ENCODE results near the gene CNN2. TPM values are rescaled to one million over a fixed set of nuclear protein-coding genes. Genes with fewer than 3 reads are reported as not detected.

The CNN2 gene
- total and polyA plus RNA-seq, 2 of the 13 experiments (the other 11 are each of a cell fraction or from before 2014, with no cell fraction given): 63.6 to 70.0 TPM

- TF ChIP-seq ZNF343 (CRISPR knock-in tag; IDR thresholded peaks at IDR 0.05): no peak
- TF ChIP-seq PRDM4 (CRISPR knock-in tag; IDR thresholded peaks at IDR 0.05; ENCODE audit: borderline replicate concordance): no peak
- TF ChIP-seq XRCC5 (optimal IDR thresholded peaks at IDR 0.05; ENCODE audit: low read length): peak; percentile 55
- no peak for TF ChIP-seq TERF1 (CRISPR knock-in tag; IDR thresholded peaks at IDR 0.05)
- peak; percentile 20; the same call in 1 of the 2 replicates for TF ChIP-seq GABPA (IDR thresholded peaks at IDR 0.05; ENCODE audit: low read depth, low read length)
- TF ChIP-seq GABPA (CRISPR knock-in tag; IDR thresholded peaks at IDR 0.05; ENCODE audit: low read depth): peak; percentile 68
- TF ChIP-seq PRMT3 (CRISPR knock-in tag; IDR thresholded peaks at IDR 0.05; ENCODE audit: borderline replicate concordance, low read depth): no peak
- TF ChIP-seq PHF21A (CRISPR knock-in tag; IDR thresholded peaks at IDR 0.05): peak; percentile 83
- peak; percentile 83; the same call in 1 of the 2 replicates for TF ChIP-seq ZNF296 (CRISPR knock-in tag; conservative IDR thresholded peaks at IDR 0.05)
- no peak for TF ChIP-seq TP53 (CRISPR knock-in tag; conservative IDR thresholded peaks at IDR 0.05)
- peak; percentile 68; the same call in 1 of the 2 replicates for TF ChIP-seq KMT2A (CRISPR knock-in tag; IDR thresholded peaks at IDR 0.05)
- TF ChIP-seq EED (CRISPR knock-in tag; IDR thresholded peaks at IDR 0.05): peak; percentile 77; the same call in 1 of the 2 replicates
- peak; percentile 52; the same call in 1 of the 2 replicates for TF ChIP-seq ZNF572 (CRISPR knock-in tag; IDR thresholded peaks at IDR 0.05)
- 0 out of 2 replicates have a peak, but pooled peaks have one; percentile 51 for TF ChIP-seq ZNF598 (CRISPR knock-in tag; IDR thresholded peaks at IDR 0.05; ENCODE audit: borderline replicate concordance)
- TF ChIP-seq ZNF501 (CRISPR knock-in tag; IDR thresholded peaks at IDR 0.05): peak; percentile 93
- 0 out of 2 replicates have a peak, but pooled peaks have one; percentile 57 for TF ChIP-seq NR0B2 (CRISPR knock-in tag; IDR thresholded peaks at IDR 0.05)
- peak; percentile 74; the same call in 1 of the 2 replicates for TF ChIP-seq ETV5 (CRISPR knock-in tag; IDR thresholded peaks at IDR 0.05; ENCODE audit: borderline replicate concordance)
- TF ChIP-seq MYPOP (CRISPR knock-in tag; IDR thresholded peaks at IDR 0.05): peak; percentile 35; the same call in 1 of the 2 replicates
- no peak; the same call in 1 of the 2 replicates for TF ChIP-seq ZNF225 (CRISPR knock-in tag; IDR thresholded peaks at IDR 0.05)
- TF ChIP-seq HOXA9 (CRISPR knock-in tag; IDR thresholded peaks at IDR 0.05; ENCODE audit: borderline replicate concordance): no peak
- TF ChIP-seq ZNF280B (CRISPR knock-in tag; IDR thresholded peaks at IDR 0.05; ENCODE audit: borderline replicate concordance): peak; percentile 87
Observed at GRCh38 chr19:980133-980998, 46.0 kb upstream of the CNN2 start (continued).

All from HepG2 (cell line).